Measurements from ENCODE around the gene FXYD6. TPM values are rescaled to one million over a fixed set of nuclear protein-coding genes. Genes with fewer than 3 reads are reported as not detected.

FXYD6 gene
- total RNA-seq, 1 donor from 2014 or later = 45.8 TPM

DNA sequence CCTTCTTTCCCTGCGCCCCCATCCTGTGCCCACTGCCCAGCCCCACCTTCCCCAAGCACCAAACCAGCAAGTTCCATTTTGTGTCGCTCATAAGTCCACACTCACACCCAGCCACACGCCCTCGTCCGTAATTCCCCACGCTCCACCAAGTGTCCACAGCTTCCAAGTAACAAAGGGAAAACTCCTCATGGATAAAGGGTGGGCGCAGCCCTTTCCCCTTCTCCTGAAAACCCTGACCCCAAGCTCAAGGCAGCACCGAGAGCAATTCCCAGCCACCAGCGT lies 458 bp downstream of the FXYD6 start:
- TF ChIP-seq CTCF (IDR thresholded peaks at IDR 0.05; ENCODE audit: insufficient read depth, low read length, poor library complexity, severe bottlenecking) = no peak
- H3K4me3 ChIP-seq (ENCODE audit: low read depth, low read length) = peak overlapping the region; percentile 75
- H3K36me3 ChIP-seq (ENCODE audit: control insufficient read depth, insufficient read depth, low read length) = no peaks in the 10 kb centered on the region
- DNase-seq (ENCODE audit: low read depth) = no peak
- H3K27me3 ChIP-seq (ENCODE audit: control insufficient read depth, insufficient read depth, low read length) = peaks cover 28% of the 10 kb centered on the region

DNA sequence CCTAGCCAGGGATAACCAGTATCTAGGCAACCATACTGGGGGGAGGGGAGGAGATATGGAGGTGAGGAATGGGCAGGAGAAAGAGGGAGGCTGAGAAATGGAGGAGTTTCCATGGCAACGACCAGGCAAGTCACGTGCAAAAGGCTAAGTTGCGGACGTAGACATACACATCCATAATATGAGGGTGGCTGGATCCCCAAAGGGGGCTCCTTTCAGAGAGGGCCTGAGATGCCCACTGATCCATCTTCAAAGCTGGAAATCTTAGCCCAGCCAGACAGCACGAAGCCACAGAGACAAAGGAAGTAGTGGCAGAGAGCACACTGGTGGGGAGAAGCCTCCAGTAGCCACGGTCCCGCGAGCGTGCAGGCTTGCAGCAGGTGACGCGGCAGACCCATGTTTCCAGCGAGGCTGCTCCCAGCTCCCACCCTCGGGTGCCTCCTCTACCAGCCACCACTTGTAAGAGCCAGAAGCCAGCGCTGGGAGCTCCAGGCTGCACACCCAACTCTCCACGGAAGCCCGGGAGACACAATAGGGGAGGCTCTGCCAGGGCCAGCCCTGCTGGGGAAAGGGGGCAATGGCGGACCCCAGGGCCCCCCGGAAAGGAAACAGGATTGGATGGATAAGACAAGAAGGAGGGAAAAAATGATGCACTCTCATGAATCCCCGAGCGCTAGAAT lies 938 bp downstream of the FXYD6 start:
- TF ChIP-seq CTCF (IDR thresholded peaks at IDR 0.05; ENCODE audit: insufficient read depth, low read length, poor library complexity, severe bottlenecking) = no peak

GRCh38 chr11:117874910-117875381 lies 1.5 kb downstream of the FXYD6 start:
- no peaks in the 10 kb centered on the region for H3K36me3 ChIP-seq (ENCODE audit: control insufficient read depth, insufficient read depth, low read length)
- no peak for TF ChIP-seq CTCF (IDR thresholded peaks at IDR 0.05; ENCODE audit: insufficient read depth, low read length, poor library complexity, severe bottlenecking)
- H3K4me3 ChIP-seq (ENCODE audit: low read depth, low read length) = no peak overlapping the region
- peaks cover 22% of the 10 kb centered on the region for H3K27me3 ChIP-seq (ENCODE audit: control insufficient read depth, insufficient read depth, low read length)
- DNase-seq (ENCODE audit: low read depth) = no peak

More for the DNA sequence above, 938 bp downstream of the FXYD6 start:
- no peak for DNase-seq (ENCODE audit: low read depth)
- Histone ChIP-seq H3K27me3 (ENCODE audit: control insufficient read depth, insufficient read depth, low read length) (peaks cover 28% of the 10 kb centered on the region), H3K4me3 (ENCODE audit: low read depth, low read length) (peak overlapping the region; percentile 75), H3K36me3 (ENCODE audit: control insufficient read depth, insufficient read depth, low read length) (no peaks in the 10 kb centered on the region)

- H3K36me3 ChIP-seq (ENCODE audit: control insufficient read depth, insufficient read depth, low read length) = no peaks in the 10 kb centered on the region
- TF ChIP-seq CTCF (IDR thresholded peaks at IDR 0.05; ENCODE audit: insufficient read depth, low read length, poor library complexity, severe bottlenecking) = no peak
- peaks cover 19% of the 10 kb centered on the region for H3K27me3 ChIP-seq (ENCODE audit: control insufficient read depth, insufficient read depth, low read length)
- DNase-seq (ENCODE audit: low read depth) = no peak
- no peak overlapping the region for H3K4me3 ChIP-seq (ENCODE audit: low read depth, low read length)
Observed at GRCh38 chr11:117874253-117874909, 2.1 kb downstream of the FXYD6 start.

DNA sequence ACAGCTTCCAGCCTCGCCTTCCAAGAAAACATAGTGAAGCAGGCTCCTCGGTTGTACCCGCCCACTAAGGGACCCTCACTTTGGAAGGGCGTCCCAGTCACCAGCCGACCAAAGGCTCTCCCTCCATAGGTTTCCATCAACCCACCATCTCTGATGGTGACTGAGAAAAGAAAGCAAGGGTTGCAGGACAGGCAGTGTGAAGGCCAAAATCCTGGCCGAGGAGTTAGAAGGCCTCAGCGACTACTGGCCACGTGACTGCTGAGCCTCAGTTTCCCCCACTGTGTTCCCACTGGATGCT lies 2.7 kb downstream of the FXYD6 start:
- DNase-seq (ENCODE audit: low read depth) = no peak
- H3K4me3 ChIP-seq (ENCODE audit: low read depth, low read length) = no peak overlapping the region
- no peak for TF ChIP-seq CTCF (IDR thresholded peaks at IDR 0.05; ENCODE audit: insufficient read depth, low read length, poor library complexity, severe bottlenecking)
- peaks cover 19% of the 10 kb centered on the region for H3K27me3 ChIP-seq (ENCODE audit: control insufficient read depth, insufficient read depth, low read length)
- no peaks in the 10 kb centered on the region for H3K36me3 ChIP-seq (ENCODE audit: control insufficient read depth, insufficient read depth, low read length)

All from kidney epithelial cell (primary cell).